Kidney (tissue), 14 donors: Measurements from ENCODE around the gene THRB. TPM values are rescaled to one million over a fixed set of nuclear protein-coding genes. Genes with fewer than 3 reads are reported as not detected.
A peak's percentile ranks its signal among the peaks of the same experiment; 100 is the strongest.

Experiments
- DNase-seq, 5 donors: peaks; one replicate each; pipeline ENCODE4 v3.0.0-alpha.2; 2013 to 2020
- FAIRE-seq: peaks from 2 replicates; lab custom pipeline; 2012; peaks lifted over from hg19 to GRCh38; lab: Jason Lieb, UNC
- H3K27ac ChIP-seq, 2 donors: one replicate each; pipeline ENCODE4 v1.7.0; 2013; ENCODE audit warnings: low read depth in 2 of 2, low read length in 2 of 2, inconsistent platforms in 1 of 2
- H3K27me3 ChIP-seq: one replicate; pipeline ENCODE4 v1.7.1; 2013; ENCODE audit warnings: low read length, inconsistent platforms; ENCODE audit not compliant: control insufficient read depth, insufficient read depth
- H3K36me3 ChIP-seq, 3 donors: one replicate each; pipeline versions ENCODE4 v1.7.0 to v1.7.1; 2013; ENCODE audit warnings: low read length in 3 of 3, control low read depth in 1 of 3, inconsistent platforms in 1 of 3; ENCODE audit not compliant: insufficient read depth in 3 of 3, control insufficient read depth in 2 of 3
- H3K4me1 ChIP-seq, 3 donors: one replicate each; pipeline versions ENCODE4 v1.7.0 to v1.7.1; 2013; ENCODE audit warnings: low read length in 3 of 3, inconsistent platforms in 1 of 3, low read depth in 1 of 3; ENCODE audit not compliant: control insufficient read depth in 2 of 3, insufficient read depth in 2 of 3
- H3K4me3 ChIP-seq, 3 donors: one replicate each; pipeline versions ENCODE4 v1.7.0 to v1.8.1; 2013; ENCODE audit warnings: low read length in 3 of 3, control low read depth in 1 of 3, inconsistent platforms in 1 of 3
- H3K9ac ChIP-seq, 3 donors: one replicate each; pipeline versions ENCODE4 v1.7.0 to v1.7.1; 2013; ENCODE audit warnings: low read length in 3 of 3, control low read depth in 1 of 3, inconsistent platforms in 1 of 3
- H3K9me3 ChIP-seq, 3 donors: one replicate each; pipeline versions ENCODE4 v1.7.0 to v1.7.1; 2013; ENCODE audit warnings: low read length in 3 of 3, control low read depth in 1 of 3, inconsistent platforms in 1 of 3; ENCODE audit not compliant: control insufficient read depth in 2 of 3, insufficient read depth in 1 of 3
- intact Hi-C: fragments of 100-400 bp; cut with DNase I; formaldehyde crosslinking; loops from one replicate; pipeline ENCODE4 v1.11.1; 2022
- polyA plus RNA-seq: library from polyadenylated mRNA; stranded (reverse); fragments of 350-450 nt; fragmentation: Illumina TruSeq; extraction: RNeasy Lipid Tissue Mini Kit (QIAGEN cat#74804); gene quantifications from one replicate; pipeline ENCODE4 v1.2.3, GENCODE V29; 2014; ENCODE audit warnings: low read depth, low replicate concordance; ENCODE audit not compliant: insufficient read depth
- total RNA-seq: library from RNA; stranded (reverse); fragmentation: NEBNext Ultra II Directional; extraction: Animal tissue kit (Norgen Biotek cat#: 25700); gene quantifications from one replicate; pipeline ENCODE4 v1.2.1, GENCODE V29; 2021
- TF ChIP-seq, protein P1 (sequence below): IDR thresholded peaks from 3 replicates; pipeline ENCODE4 v1.5.1; 2012; ENCODE audit warnings: mild to moderate bottlenecking, moderate library complexity, borderline replicate concordance; ENCODE audit not compliant: insufficient read depth; ENCODE audit errors: extremely low read depth
- donor health status: control.
- donor health status: control.
- donor health status: control.
- donor health status: control.
- donor health status: control.
- donor health status: DM: yes; HTN: yes; CAD: no.
- donor health status: Normal renal cell carcinoma (clear cell type).

THRB gene
- total and polyA plus RNA-seq, 2 donors from 2014 or later = 4.5 to 17.2 TPM

DNA sequence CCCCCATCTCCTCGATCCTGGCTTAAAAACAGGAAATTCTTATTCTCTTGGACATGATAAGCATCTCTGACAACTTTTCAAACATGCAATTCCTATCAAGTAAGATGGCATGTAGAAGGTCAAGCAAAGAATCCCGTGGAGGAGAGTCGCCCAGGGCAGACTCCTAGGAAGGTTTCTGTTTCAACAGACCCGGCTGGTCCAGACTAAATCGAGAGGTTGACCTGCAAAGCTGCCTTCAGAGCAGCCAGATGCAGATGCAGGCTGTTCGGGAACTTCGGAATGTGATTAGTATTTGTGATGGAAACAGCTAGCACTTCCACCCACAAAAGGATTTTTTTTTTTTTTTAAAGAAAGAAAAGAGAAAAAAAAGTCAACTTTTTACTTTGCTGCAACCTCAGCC is 332.8 kb downstream of the THRB start:
- no peak overlapping the region for H3K4me3 ChIP-seq
- no peaks in the 10 kb centered on the region for H3K27me3 ChIP-seq
- TF ChIP-seq, protein P1, sequence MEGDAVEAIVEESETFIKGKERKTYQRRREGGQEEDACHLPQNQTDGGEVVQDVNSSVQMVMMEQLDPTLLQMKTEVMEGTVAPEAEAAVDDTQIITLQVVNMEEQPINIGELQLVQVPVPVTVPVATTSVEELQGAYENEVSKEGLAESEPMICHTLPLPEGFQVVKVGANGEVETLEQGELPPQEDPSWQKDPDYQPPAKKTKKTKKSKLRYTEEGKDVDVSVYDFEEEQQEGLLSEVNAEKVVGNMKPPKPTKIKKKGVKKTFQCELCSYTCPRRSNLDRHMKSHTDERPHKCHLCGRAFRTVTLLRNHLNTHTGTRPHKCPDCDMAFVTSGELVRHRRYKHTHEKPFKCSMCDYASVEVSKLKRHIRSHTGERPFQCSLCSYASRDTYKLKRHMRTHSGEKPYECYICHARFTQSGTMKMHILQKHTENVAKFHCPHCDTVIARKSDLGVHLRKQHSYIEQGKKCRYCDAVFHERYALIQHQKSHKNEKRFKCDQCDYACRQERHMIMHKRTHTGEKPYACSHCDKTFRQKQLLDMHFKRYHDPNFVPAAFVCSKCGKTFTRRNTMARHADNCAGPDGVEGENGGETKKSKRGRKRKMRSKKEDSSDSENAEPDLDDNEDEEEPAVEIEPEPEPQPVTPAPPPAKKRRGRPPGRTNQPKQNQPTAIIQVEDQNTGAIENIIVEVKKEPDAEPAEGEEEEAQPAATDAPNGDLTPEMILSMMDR = no peak
- intact Hi-C loops = no loop called here
- no peaks in the 10 kb centered on the region for H3K4me1 ChIP-seq
- no peak overlapping the region for H3K9ac ChIP-seq
- DNase-seq = no peak
- H3K27ac ChIP-seq = no peak overlapping the region
- H3K9me3 ChIP-seq = no peaks in the 10 kb centered on the region
- H3K36me3 ChIP-seq = no peaks in the 10 kb centered on the region
- FAIRE-seq = no peak

DNA sequence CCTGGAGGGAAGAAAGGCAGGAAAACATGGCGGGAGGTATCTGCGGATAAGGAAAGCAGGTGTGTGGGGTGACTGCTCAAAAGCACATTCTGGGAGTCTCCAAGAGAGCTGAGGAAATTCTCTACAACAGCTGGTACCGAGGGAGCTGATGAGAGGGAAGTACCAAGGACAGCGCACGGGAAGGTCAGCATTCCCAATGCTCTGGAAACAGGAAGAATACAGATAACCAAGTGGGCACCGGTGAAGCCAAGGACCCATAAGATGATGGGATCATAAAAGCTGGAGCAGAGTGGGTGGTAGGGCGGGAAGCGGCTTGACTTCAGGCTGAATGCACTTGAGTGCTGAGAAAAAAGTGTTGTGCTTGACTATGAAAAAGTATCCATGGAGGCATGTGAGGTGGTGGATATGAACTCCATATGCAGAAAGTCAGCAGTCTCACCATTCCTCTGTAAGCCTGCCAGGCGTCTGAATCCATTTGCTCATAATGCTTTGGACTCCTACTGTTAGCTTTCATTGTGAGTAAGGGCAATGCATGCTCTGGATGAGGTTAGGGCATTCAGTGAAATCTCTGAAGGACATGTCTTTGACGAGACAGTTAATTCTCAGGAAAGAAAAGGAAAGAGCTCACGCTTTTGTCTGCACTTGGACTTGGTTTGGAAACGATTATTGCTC is 334.1 kb downstream of the THRB start:
- Histone ChIP-seq H3K4me1 (no peaks in the 10 kb centered on the region), H3K4me3 (no peak overlapping the region), H3K27ac (no peak overlapping the region), H3K9ac (no peak overlapping the region), H3K9me3 (no peaks in the 10 kb centered on the region), H3K36me3 (no peaks in the 10 kb centered on the region), H3K27me3 (no peaks in the 10 kb centered on the region)
- intact Hi-C loops = no loop called here
- TF ChIP-seq, protein P1 = no peak
- FAIRE-seq = no peak
- DNase-seq = peak in 3 of 5 donors; percentile 34 to 52 (median 35)

DNA sequence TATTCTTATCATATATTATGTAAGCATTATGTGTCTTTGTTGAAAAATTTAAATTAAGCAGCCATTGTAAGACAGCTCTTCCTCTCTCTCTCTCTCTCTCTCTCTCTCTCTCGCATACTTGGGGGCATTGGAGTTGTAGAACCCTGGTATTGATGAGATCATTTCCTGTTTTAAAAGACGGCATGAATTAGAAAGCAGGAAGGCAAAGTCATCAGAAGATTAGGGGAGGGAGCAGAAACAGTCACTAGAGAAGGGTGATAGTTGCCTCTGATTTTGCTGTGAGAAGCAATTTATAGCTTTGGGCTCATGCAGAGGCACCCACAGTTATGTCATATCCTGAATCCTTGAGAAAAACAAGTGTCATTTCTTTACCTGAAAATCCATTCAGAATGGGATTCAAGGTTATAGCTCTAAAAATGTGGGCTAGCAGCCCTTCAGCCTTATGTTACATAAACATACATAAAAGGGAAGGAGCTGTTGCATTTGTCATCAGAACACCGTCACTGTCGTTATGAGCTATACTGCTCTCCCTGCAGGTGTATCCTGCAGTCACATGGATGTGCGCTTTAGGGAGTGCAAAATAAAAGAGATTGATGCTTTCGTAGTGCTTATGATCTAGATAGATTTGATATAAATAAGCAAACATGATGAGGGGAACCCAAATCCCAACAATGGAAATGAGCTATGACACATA is 335.7 kb downstream of the THRB start:
- Histone ChIP-seq H3K9ac (no peak overlapping the region), H3K27ac (no peak overlapping the region), H3K36me3 (no peaks in the 10 kb centered on the region), H3K4me1 (no peaks in the 10 kb centered on the region), H3K4me3 (no peak overlapping the region), H3K9me3 (no peaks in the 10 kb centered on the region), H3K27me3 (no peaks in the 10 kb centered on the region)
- no peak for FAIRE-seq
- TF ChIP-seq, protein P1 = no peak
- intact Hi-C loops = no loop called here
- no peak for DNase-seq
